ENCODE measurements around the gene DBNDD1.

The DBNDD1 gene

DNA sequence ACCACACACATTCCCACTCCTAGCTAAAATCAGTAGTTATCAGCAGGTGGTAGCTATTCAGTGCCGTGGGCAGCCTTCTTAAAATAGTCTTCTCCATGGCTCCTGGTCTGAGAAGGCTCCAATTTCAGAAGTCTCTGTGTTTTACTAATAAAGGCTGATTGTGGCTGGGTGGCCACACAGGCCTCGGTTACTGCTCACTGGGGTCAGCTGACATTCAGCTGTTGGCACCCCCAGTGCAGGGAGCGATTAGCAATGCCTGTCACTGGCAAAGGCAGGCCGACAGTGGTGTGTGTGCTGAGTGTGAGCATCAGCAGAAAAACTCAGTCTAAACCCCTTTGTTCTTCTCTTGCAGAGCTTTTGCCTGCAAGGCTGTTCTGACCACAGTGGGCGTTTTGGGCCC is 16.6 kb upstream of the DBNDD1 start:
- no peak for DNase-seq (ENCODE audit: low read depth in 2 of 2)

DNA sequence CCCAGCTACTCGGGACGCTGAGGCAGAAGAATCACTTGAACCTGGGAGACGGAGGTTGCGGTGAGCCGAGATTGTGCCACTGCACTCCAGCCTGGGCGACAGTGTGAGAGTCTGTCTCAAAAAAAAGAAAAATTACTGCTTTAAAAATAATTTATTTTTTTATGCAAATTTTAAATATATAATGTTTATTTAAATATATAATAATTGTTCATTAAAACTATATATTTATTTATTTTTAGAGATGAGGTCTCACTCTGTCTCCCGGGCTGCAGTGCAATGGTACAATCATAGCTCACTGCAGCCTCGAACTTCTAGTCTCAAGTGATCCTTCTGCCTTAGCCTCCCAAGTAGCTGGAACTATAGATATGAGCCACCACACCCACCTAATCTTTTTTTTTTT is 15.2 kb upstream of the DBNDD1 start:
- DNase-seq (ENCODE audit: low read depth in 2 of 2): no peak

DNA sequence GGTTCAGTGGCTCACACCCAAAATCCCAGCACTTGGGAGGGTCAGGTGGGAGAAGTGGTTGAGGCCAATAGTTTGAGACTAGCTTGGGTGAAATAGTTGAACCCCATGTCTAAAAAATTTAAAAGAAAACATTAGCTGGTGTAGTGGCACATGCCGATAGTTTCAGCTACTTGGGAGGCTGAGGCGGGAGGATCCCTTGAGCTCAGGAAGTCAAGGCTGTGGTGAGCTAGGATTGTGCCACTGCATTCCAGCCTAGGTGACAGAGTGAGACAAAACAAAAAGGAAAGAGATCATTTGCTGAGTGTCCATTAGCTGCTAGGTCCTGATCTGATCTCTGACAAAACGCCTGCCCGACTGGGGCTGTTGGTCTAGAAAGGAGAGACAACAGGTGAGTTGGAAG is 14.1 kb upstream of the DBNDD1 start:
- no peak for DNase-seq (ENCODE audit: low read depth in 2 of 2)

DNA sequence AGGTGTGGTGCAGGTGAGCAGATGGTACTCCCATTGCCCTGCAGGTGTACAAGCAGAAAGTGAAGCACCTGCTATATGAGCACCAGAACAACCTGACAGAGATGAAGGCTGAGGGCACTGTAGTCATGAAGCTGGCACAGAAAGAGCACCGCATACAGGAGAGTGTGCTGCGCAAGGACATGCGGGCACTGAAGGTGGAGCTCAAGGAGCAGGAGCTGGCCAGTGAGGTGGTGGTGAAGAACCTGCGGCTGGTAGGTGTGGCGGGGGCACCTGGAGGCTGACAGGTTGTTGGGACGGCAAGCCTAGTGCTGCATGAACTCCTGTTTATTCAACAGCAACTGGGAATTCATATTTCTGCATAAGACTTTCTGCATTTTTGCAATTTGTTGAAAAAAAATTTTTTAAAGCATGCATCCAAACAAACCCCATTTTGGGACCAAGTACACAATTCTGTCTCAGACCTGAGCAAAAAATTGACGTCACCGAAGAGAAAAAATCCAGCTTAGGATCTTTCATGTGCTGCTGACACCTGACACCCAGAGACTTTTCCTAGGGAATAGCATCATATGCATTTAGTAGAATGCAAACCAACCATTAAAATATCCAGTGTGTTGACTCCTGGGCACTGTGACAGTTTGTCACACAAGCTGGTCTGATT is 13.5 kb upstream of the DBNDD1 start:
- no peak for DNase-seq (ENCODE audit: low read depth in 2 of 2)

DNA sequence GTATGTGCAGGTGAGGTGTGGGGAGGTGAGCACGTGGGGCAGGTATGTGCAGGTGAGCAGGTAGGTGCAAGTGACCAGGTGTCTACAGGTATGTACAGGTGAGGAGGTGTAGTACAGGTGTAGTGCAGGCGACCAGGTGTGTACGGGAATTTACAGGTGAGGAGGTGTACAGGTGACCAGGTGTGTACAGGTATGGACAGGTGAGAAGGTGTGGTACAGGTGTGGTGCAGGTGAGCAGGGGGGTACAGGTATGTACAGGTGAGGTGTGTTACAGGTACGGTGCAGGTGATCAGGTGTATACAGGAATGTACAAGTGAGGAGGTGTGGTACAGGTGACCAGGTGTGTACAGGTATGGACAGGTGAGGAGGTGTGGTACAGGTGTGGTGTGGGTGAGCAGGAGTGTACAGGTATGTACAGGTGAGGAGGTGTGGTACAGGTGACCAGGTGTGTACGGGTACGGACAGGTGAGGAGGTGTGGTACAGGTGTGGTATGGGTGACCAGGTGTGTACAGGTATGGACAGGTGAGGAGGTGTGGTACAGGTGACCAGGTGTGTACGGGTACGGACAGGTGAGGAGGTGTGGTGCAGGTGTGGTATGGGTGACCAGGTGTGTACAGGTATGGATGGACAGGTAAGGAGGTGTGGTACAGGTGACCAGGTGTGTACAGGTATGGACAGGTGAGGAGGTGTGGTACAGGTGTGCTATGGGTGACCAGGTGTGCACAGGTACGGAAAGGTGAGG is 12.8 kb upstream of the DBNDD1 start:
- DNase-seq (ENCODE audit: low read depth in 2 of 2): no peak

DNA sequence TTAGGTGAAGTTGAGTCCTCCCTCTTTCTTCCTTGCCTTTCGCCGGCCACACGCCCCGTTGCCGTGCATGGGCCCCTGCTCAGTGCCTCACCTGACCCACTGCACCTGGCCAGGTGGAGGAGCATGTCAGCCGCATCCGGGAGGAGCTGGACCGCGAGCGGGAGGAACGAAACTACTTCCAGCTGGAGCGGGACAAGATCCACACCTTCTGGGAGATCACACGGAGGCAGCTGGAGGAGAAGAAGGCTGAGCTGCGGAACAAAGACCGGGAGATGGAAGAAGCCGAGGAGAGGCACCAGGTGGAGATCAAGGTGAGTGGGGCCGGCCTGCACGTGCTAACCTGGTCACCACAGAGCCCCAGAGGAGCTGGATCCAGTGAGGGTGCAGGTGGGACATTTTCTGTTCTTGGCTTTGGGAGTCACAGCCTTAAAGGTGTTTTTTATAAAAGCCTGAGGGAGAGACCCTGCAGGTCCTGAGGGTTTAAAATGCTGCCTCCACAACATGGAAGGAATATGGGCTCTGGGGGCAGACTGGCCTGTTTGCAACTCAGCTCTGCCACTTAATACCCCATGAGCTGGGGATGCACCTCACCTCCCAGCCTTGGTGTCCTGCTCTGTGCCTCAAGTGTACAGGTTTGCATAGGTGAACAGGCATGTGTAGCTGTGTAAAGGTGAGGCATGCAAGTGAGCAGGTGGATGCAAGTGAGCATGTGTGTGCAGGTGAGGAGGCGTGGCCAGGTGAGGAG is 12.1 kb upstream of the DBNDD1 start:
- DNase-seq (ENCODE audit: low read depth in 2 of 2): no peak

DNA sequence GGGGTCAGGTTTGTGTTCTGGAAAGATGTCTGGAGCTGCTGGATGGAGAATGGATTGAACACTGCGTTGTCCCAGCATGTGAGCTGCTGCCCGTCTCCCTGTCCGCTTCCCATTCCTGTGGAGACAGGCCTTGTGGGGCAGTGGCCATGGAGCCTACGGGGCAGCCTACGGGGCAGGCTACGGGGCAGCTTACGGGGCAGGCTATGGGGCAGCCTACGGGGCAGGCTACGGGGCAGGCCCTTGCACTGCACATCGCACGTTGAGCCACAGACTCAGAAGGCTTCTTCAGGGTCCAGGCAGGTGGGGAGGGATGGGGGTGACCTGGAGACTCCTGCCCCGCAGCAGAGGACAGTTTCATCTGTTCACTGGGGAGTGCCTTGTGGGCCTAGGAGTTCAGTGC is 9.7 kb upstream of the DBNDD1 start:
- no peak for DNase-seq (ENCODE audit: low read depth in 2 of 2)

DNA sequence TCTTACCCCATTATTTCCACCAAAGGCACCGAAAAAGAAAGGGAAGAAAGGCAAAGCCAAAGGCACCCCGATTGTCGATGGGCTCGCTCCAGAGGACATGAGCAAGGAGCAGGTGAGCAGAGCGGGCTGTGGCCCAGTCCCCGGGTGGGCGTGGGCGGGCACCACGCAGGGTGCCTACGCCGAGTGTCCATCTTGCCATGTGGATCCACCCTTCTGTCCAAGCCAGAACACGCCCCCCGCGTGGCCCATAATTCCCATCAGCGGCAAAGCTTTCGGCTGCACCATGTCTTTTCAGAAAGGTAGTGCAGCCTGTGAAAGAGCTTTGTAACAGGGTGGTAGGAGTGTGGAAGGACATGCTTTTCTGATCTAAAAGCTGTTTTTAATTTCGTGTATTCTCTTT is 8.4 kb upstream of the DBNDD1 start:
- DNase-seq (ENCODE audit: low read depth in 2 of 2): no peak

DNA sequence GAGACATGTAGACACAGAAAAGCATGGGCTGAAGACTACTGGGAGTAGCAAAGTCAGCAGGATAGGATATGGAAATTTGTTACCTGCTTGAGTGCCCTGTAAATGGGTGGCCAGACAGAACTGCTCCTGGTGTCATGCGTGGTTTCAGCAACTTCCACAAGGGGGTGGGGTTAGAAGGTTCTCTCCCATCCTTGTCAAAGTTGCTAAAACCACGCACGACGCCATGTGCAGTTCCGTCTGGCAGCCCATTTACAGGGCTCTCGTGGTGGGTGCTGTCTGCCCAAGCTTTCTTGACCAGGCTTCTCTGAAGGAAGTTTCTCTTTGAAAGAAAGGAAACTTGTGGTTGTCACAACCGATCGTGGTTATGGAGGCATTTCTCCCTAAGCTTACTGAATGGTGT is 6.9 kb upstream of the DBNDD1 start:
- no peak for DNase-seq (ENCODE audit: low read depth in 2 of 2)

DNA sequence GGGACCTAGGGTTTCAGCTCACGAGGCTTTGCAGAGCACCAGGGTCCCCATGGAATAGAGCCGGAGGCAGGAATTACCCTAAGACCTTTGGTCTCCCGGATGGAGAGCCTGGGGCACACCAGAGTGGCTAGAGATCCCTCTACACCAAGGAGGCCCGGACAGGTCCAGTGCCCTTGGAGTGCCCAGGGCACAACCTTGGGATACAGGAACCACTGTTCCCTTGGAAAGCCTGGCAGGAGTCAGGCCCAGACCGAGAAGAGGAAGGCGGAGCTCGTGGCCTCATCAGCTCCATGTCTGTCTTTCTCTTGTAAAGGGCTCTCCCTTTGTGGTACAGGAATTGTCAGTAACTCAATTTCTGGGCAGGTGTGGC is 3.8 kb upstream of the DBNDD1 start:
- DNase-seq (ENCODE audit: low read depth in 2 of 2): no peak

DNA sequence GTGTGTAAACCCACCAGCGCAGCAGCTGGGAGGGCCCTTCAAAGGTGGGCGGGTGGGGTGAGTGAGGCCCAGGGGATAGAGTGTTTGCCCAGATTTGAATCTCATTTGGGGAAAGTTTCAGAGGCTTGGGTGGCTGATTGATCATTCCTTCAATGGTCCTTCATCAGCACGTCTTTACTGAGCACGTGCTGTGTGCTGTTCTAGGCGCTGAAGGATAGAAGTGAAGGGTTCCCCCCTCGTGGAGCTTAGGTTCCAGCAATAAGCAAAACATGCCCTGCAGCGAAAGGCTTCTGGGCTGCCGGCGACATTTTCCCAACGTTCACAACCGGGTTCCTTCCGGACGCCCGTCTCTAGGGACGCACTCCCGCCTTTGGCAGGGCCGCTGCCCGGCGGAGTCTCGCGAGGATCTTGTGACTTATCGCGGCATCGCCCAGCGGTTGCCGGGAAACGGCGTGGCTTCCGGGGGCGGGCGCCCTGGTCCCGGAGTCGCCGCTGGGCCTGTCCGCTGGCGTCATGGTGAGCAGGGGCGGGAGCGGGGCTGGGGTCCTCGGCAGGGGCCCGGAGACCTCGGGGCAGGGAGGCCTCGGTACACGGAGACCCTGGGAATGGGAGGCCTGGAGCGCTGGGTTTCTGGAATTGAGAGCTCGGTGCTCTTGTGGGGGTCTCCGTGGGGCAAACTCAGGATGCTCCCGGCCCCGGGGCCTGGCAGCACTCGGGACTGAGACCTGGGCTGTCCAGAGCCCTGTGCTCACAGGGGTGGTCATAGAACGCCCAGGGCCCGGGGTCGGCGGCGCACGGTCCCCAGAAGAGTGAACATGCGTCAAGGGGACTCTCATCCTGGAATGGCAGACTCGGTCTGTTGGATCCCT is 3.2 kb upstream of the DBNDD1 start:
- peak; percentile 74 to 79 for DNase-seq (ENCODE audit: low read depth in 2 of 2)

DNA sequence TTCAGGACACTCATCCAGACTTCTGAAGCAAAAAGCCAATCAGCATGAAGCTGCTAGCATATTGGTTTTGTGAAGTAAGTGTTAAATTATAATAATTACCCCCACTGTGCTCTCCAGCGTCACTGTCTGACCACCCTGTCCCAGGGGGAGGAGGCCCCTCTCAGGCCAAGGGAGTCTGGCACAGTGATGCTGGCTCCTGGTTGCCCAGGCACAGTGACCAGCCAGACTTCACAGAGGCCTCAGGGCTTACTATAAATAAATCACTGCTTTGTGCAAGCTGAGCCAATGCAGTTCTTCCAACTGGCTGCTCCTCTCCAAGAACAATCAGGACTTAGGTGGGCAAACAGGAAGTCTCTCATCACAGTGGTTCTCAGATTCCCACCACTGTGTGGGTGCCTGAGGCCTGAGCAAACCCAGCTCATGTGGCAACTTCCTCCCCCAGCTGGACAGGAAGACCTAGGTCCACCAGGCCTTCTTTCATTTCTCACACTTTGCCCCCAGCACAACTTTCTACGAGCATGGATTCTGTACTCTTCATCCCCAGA is 1.7 kb upstream of the DBNDD1 start:
- DNase-seq (ENCODE audit: low read depth in 2 of 2): no peak

DNA sequence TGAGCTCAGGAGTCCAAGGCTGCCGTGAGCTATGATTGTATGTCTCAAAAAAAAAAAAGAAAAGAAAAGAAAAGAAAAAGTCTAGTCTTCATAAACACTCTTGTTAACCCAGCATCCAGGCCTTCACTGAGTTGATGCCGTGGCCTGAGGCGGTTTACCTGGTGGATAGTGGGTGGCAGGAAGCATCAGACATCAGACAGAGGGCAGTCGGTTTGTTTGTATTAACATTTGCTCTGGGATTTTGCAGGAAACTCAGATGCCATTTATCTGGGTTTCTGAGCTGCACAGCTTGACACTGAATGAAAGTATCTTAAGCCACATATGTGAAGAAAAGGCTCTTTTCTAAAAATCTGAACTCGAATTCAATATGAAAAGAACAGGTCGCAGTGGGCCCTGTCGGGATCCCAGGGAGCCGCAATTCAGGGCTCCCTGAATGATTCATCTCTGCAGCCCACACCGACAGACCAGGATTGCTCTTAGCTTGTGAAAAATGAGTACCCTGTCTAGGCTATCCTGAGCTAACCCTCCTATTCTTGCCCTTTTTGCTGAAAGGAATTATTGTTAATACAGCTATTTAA is 1.1 kb upstream of the DBNDD1 start:
- DNase-seq (ENCODE audit: low read depth in 2 of 2): no peak

DNA sequence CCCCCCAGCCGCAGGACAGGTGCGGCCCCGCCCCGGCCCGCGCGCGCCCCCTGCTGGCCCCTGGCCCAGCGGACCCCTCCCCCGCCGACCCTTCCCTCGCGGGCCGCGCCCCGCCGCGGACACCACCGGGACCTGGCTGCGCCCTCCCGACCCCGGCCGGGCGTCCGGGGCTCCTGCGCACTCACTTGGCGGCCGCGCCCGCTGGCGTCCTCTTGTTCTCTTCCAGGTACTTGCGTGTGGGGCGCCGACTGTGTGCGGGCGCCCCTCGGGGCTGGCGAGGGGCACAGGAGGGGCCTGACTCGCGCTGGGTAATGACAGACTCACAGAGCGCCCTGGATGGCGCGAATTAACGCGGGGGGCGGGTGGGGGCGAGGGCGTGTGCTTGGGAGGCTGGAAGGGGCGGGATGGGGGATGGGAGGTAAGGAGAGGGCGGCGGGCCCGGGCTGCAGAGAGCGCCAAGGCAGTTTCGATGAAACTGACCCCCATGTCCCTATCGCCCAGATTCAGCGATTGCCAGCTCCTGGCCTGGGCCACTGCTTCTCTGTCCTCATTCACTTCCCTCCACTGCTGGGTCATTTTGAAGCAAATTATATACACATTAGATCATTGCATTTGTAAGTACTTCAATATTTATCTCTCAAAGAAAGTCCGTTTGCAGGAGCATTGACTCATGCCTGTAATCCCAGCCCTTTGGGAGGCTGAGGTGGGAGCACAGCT is 445 bp upstream of the DBNDD1 start:
- peak in 1 of 2 donors; percentile 25 for DNase-seq (ENCODE audit: low read depth in 2 of 2)

DNA sequence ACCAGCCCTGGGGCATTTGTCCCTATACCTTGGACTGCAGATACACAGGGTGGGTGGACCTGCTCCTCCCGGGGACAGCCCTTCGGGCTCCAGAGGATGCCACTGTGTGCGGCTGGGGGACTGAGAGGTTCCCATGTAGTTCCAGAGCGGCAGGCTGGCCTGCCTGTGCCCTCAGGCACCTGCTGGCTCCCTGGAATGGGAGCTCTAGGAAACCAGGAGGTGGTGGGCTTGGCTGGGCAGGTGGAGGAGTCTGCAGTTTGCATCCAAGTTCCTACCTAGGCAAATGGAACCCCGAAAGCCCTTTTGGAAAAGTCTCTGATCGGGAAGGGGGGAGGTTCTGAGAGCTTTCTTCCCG is 982 bp downstream of the DBNDD1 start:
- no peak for DNase-seq (ENCODE audit: low read depth in 2 of 2)

DNA sequence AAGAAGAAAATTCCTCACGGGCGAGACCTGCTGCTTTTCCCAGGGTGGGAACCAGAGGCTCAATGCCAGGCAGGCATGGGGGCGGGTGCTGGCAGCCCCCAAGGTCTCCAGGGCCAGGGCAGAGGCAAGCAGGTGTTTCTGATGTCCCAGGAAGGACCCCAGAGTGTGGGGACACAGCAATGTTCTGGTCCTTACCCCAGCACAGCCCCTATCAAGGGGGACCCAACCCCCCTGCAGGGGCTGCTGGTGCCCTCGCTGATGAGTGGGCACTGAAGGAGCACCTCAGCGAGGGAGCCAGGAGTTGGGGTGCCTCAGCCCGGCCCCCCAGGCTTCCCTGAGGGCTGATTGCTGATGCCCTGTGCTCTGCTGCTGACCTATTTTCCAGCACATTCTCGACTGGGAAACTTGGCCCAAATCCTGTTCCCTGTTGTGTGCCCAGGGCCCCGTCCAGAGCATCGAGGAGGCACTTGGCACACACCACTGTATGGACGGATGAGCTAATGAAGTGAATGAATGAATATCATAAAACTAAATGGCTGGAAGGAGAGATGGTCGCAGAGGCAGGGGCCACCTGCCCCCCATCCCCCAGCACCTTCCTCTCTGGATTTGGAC is 2.8 kb downstream of the DBNDD1 start:
- no peak for DNase-seq (ENCODE audit: low read depth in 2 of 2)

DNA sequence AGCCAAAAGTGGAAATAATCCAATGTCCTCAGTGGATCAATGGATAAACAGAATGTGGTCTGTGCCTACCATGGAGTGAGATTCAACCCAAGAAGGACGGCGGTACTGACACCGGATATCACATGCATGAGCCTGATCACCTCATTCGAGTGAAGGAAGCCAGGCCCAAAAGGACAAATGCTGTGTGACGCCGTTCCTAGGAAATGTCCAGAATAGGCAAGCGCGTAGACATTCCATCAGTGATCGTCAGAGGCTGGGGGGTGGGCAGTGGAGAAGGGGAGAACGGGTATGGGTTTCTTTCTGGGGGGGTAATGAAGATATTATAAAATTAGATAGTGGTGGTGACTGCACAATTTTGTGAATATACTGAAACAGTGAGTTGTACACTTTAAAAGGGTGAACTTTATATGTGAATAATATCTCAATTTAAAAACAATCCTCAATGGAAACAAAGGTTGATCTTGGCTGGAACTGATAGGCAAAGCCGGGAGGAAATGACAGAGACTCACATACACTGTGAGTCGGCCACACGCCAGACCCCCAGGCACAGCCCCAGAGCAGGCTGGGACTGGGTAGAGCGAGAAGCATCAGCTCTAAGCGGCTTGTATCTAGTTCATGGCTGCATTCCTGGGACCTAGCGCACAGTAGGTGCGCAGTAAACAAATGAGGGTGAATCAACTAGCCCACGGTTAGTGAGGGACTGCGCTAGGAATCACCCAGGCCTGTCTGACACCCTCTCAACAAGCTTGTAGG is 3.5 kb downstream of the DBNDD1 start:
- DNase-seq (ENCODE audit: low read depth in 2 of 2): no peak

DNA sequence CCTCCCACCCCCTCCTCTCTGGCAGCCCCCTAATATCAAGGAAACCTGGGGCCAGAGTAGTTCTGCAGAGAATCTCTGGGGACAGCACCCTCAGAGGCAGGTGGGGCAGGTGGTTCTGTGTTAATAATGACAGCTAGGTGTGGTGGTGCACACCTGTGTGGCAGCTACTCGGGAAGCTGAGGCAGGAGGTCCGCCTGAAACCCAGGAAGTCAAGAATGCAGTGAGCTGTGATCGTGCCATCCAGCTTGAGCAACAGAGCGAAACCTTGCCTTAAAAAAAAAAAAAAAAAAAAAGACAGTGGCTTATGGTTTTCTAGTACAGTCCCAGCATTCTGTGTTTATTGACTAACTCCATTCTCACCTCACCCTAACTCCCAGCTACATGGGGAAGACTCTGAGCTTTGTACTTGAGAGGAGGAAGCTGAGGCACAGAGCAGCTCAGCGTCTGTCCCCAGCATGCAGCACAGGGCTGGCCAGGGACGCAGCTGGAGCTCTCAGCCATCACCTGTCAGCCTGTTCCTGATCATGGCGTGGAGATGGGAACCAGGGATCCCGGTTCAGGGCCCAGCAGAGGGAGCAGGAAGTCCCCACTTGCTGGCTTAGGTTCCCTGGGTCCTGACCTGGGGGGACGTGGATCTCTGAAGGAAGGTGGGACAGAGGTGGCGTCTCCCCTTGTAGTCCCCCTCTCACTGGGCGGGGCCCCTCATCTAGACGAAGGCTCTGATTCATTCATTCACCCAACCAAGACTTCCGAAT is 6.1 kb downstream of the DBNDD1 start:
- no peak for DNase-seq (ENCODE audit: low read depth in 2 of 2)

DNA sequence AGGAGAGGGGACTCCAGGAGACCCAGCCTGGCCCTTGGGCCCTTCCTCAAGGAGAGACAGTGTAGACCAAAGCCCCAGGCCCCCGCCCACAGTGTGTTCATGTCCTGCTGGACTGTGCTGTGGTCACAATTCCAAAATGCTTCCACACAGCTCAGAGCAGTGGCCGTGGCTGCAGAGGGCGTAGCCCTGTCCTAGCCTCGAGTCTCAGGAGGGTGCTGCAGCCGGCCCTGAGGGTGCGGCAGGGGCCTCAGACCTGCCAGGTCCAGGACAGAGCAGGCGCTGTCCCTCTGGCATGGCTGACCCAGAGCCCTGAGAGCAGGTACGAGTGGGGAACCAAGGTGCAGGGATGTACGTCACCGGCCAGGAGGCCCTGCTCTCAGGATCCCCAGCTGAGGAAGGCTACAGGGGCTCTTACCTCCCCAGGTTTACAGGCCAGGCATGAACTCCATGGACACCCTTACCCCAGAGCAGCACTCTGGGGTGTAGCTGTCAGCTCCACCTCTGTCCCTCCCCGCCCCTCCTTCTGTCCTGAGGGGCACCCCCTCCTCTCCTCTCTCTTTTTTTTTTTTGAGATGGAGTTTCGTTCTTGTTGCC is 7.3 kb downstream of the DBNDD1 start:
- no peak for DNase-seq (ENCODE audit: low read depth in 2 of 2)
